SU-DHL-6 (cell line): ENCODE data around the gene CTPS2.

Experiments used
- H2AFZ ChIP-seq: fragments of 200-600 bp; sonication (generic); 2 replicates; pipeline ENCODE4 v1.6.1; 2014; ENCODE audit warnings: low read depth, mild to moderate bottlenecking, moderate library complexity, mixed read lengths, antibody characterized with exemption, low read length; ENCODE audit not compliant: severe bottlenecking
- H3F3A ChIP-seq: fragments of 200-600 bp; shearing (Covaris generic); 2 replicates; pipeline ENCODE4 v1.6.0; 2016; ENCODE audit warnings: antibody characterized with exemption, mild to moderate bottlenecking; ENCODE audit not compliant: insufficient read depth
- H3K27ac ChIP-seq: fragments of 200-600 bp; sonication (generic); 2 replicates; pipeline ENCODE4 v1.5.1; 2016; ENCODE audit warnings: low read depth, mild to moderate bottlenecking, low read length, moderate library complexity, mixed read lengths
- H3K27me3 ChIP-seq: fragments of 200-600 bp; sonication (generic), shearing (Covaris generic); 2 replicates; pipeline ENCODE4 v1.6.0; 2014; ENCODE audit warnings: mild to moderate bottlenecking, low read length
- H3K36me3 ChIP-seq: fragments of 200-600 bp; sonication (generic); 2 replicates; pipeline ENCODE4 v1.6.1; 2014; ENCODE audit warnings: mild to moderate bottlenecking, low read length, mixed read lengths
- H3K4me2 ChIP-seq: fragments of 300-600, 200-600 bp; shearing (Covaris generic), sonication (generic); 2 replicates; pipeline ENCODE4 v1.6.0; 2014; ENCODE audit warnings: low read length, low read depth, mild to moderate bottlenecking; ENCODE audit not compliant: poor library complexity, severe bottlenecking
- H3K4me3 ChIP-seq: fragments of 200-600 bp; sonication (generic); 2 replicates; pipeline ENCODE4 v1.5.1; 2014; ENCODE audit warnings: antibody characterized with exemption, low read length, mild to moderate bottlenecking, mixed read lengths; ENCODE audit not compliant: insufficient read depth, poor library complexity, severe bottlenecking
- H3K79me2 ChIP-seq: fragments of 200-600 bp; sonication (generic); 2 replicates; pipeline ENCODE4 v1.6.1; 2014; ENCODE audit warnings: mild to moderate bottlenecking, low read length, moderate library complexity; ENCODE audit not compliant: insufficient read depth
- H3K9ac ChIP-seq: fragments of 200-600 bp; sonication (generic); 2 replicates; pipeline ENCODE4 v1.7.0; 2014; ENCODE audit warnings: mild to moderate bottlenecking, low read length
- H3K9me2 ChIP-seq: fragments of 200-600 bp; sonication (generic); replicated peaks from 2 replicates; pipeline ENCODE4 v1.6.1; 2014; ENCODE audit warnings: low read length; ENCODE audit not compliant: insufficient read depth
- H3K9me3 ChIP-seq: fragments of 200-600 bp; sonication (generic); 2 replicates; pipeline ENCODE4 v1.6.1; 2014; ENCODE audit warnings: low read length, mixed read lengths; ENCODE audit not compliant: insufficient read depth
- H4K20me1 ChIP-seq: fragments of 200-600 bp; sonication (generic); 2 replicates; pipeline ENCODE4 v1.6.1; 2014; ENCODE audit warnings: low read depth, mild to moderate bottlenecking, antibody characterized with exemption, low read length, moderate library complexity, mixed read lengths
- CTCF ChIP-seq: fragments of 200-600 bp; sonication (generic); IDR thresholded peaks from one replicate; pipeline ENCODE4 v1.5.1; 2017; ENCODE audit warnings: antibody characterized with exemption, mild to moderate bottlenecking, low read length, moderate library complexity; ENCODE audit not compliant: insufficient read depth, poor library complexity, severe bottlenecking
- EZH2phosphoT487 ChIP-seq: fragments of 200-600 bp; sonication (generic), shearing (Covaris generic); conservative IDR thresholded peaks from 2 replicates; pipeline ENCODE4 v1.6.1; 2018; ENCODE audit warnings: mild to moderate bottlenecking, antibody characterized with exemption, low read length, moderate library complexity, mixed read lengths

CTPS2 gene

DNA sequence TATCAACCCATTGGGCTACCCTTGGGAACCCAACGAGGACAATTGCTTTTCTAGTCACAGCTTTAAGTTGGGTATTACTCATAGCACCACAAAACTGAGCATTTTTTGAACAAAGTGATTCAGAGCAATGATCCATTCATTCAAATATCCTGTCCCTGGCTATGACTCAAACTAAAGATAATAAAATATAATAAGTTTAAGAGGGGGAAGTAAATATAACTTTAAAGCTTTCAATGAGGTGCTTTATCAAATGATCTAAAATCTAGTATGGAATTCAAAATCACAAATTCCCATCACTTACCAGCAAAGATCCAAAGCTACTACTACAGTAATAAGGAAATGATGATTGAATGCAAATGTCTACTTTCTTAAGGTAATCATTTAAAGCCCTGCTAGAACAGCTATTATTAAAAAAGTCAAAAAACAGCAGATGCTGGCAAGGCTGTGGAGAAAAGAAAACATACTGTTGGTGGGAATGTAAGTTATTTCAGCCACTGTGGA lies 102.3 kb downstream of the CTPS2 start:
- Histone ChIP-seq H3K36me3 (no peaks in the 10 kb centered on the region), H2AFZ (no peak overlapping the region), H4K20me1 (no peaks in the 10 kb centered on the region), H3K79me2 (no peaks in the 10 kb centered on the region), H3K4me2 (no peak overlapping the region), H3K27me3 (no peaks in the 10 kb centered on the region), H3F3A (no peaks in the 10 kb centered on the region), H3K9me2 (no peaks in the 10 kb centered on the region), H3K9ac (no peak overlapping the region), H3K4me3 (no peak overlapping the region), H3K9me3 (no peaks in the 10 kb centered on the region), H3K27ac (no peak overlapping the region)
- TF ChIP-seq CTCF (no peak), EZH2phosphoT487 (no peak)

DNA sequence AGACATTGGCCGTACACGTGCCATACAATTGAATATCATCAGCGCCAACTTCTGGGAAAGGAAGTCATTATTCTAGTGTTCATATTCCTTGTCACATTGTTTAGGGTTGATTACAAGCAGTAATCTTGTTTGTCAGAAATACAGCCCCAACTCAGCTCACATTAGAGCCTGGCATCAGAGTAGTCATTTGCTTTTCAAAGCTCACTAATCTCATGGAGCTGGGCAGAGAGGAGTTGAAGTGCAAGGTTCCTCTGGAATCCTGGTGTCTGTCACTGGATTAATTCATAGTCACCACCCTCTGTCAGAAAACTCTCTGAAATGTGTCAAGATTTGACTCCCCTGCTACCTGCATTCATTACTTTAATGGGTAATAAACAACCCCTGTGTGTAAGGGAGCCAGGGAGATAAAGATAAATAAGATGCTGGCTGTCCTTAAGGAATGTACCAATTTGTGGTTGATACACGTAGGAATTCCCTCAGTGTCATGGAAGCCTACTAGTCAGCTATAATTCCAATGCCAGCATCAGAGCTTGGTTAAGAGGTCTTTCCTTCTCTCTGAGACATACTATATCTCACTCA lies 106.2 kb downstream of the CTPS2 start:
- TF ChIP-seq CTCF (no peak), EZH2phosphoT487 (no peak)
- no peak overlapping the region for H3K4me2 ChIP-seq
- no peak overlapping the region for H3K27ac ChIP-seq
- H3K36me3 ChIP-seq: no peaks in the 10 kb centered on the region
- H3K9me2 ChIP-seq: no peaks in the 10 kb centered on the region
- H3K9me3 ChIP-seq: no peaks in the 10 kb centered on the region
- no peak overlapping the region for H3K9ac ChIP-seq
- no peak overlapping the region for H2AFZ ChIP-seq
- no peaks in the 10 kb centered on the region for H4K20me1 ChIP-seq
- no peaks in the 10 kb centered on the region for H3K79me2 ChIP-seq
- H3F3A ChIP-seq: no peaks in the 10 kb centered on the region
- H3K27me3 ChIP-seq: no peaks in the 10 kb centered on the region
- no peak overlapping the region for H3K4me3 ChIP-seq

- Histone ChIP-seq H3K79me2 (no peaks in the 10 kb centered on the region), H3K9me3 (no peaks in the 10 kb centered on the region), H3K27me3 (no peaks in the 10 kb centered on the region), H3F3A (no peaks in the 10 kb centered on the region), H4K20me1 (no peaks in the 10 kb centered on the region), H3K36me3 (no peaks in the 10 kb centered on the region), H3K27ac (no peak overlapping the region), H3K9ac (no peak overlapping the region), H3K4me2 (no peak overlapping the region), H3K9me2 (no peaks in the 10 kb centered on the region), H2AFZ (no peak overlapping the region), H3K4me3 (no peak overlapping the region)
- TF ChIP-seq CTCF: no peak
- TF ChIP-seq EZH2phosphoT487: no peak
These were observed 108.1 kb downstream of the CTPS2 start for GRCh38 chrX:16604337-16604736.
